ENCODE data around the gene METTL4.
A peak's percentile ranks its signal among the peaks of the same experiment; 100 is the strongest.
"Not testable (repeated sequence)": the region's sequence is repeated elsewhere in the genome, so short reads cannot be mapped to it uniquely, and the experiment has no call there.

The METTL4 gene

DNA sequence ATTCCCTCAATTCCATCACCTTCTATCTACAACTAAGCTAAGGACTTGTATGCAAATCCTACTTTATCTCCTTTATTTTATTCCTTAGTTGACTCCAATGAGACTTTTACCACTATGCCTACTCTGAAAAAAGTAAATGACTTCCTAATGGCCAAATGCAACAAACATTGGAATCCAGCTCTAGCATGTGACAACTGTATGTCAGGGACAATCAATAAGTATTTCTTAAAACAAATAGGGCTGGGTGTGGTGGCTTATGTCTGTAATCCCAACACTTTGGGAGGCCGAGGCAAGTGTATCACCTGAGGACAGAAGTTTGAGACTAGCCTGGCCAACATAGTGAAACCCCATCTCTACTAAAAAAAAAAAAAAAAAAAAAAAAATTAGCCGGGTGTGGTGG, 21.8 kb downstream of the METTL4 start:
- no peak for DNase-seq (ENCODE audit: low read depth)
- no peak overlapping the region for H3K4me3 ChIP-seq (ENCODE audit: low read length)
- no peak for TF ChIP-seq CTCF (IDR thresholded peaks at IDR 0.05; ENCODE audit: insufficient read depth, low read depth, low read length, missing control alignments)

DNA sequence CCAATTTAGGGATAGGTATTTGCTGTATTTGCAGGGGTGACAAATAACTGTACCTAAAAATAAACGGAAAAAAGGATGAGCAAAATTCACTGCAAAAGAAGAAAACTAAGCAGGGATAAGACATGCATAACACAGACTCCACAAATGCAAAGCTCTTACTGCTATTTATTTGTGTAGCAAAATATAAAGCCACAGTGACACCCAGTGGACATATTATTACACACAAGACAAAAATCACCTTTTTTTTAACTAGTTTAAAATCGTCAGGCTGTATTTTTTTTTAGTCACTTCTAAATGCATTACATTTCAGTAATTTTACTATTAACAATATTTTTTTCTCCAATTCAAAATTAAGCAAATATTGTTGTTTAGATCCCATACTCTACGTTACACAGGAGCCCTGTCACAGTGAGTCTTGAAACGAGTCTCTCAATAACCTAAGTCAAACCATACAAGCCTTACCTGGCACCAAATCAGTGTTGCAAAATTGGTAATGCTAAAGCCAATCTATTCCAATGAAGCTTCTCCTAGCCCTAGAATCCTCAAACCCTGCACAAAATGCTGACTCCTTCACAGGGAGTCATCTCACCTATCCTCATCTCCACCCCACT, 23.7 kb downstream of the METTL4 start:
- peak; percentile 68 for DNase-seq (ENCODE audit: low read depth)
- peak; percentile 28 for TF ChIP-seq CTCF (IDR thresholded peaks at IDR 0.05; ENCODE audit: insufficient read depth, low read depth, low read length, missing control alignments)
- H3K4me3 ChIP-seq (ENCODE audit: low read length) = no peak overlapping the region

DNA sequence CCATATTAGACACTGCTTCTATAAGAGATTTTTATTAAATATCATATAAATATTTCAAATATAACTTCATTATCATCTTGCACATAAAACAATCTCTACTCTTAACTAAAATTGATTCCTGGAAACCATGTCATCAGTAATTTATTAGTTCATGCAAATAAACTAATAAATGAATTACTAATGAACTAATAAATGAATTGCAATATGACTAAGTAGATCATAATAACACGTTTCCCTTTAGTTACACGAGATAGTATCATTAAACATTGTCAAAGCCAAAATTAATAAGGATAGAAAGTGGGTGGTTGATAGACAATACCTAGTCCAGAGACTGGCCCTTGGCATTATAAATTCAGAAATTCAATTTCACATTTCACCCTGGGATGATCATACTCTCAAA, 26.1 kb downstream of the METTL4 start:
- H3K4me3 ChIP-seq (ENCODE audit: low read length) = no peak overlapping the region
- no peak for DNase-seq (ENCODE audit: low read depth)
- TF ChIP-seq CTCF (IDR thresholded peaks at IDR 0.05; ENCODE audit: insufficient read depth, low read depth, low read length, missing control alignments) = no peak

DNA sequence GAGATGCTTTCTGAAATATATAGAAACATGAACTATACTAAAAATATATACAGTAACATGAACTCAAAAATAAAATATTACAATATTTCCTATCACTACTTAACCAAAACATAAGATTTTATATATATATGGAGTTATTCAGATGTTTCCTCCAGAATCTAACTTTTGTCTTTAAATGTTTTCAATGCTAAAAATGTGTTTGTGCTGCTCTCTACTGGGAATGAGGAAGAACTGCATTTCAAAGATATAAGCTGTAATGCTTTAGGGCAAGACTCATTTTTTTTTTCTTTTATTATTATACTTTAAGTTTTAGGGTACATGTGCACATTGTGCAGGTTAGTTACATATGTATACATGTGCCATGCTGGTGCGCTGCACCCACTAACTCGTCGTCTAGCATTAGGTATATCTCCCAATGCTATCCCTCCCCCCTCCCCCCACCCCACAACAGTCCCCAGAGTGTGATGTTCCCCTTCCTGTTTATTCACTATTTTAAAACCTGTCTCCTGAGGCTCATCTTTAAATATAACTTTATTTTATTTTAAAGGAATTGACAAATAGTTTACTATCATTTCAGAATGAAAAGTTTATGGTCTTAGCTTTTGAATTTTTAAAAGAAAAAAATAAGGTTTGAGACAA, 29.3 kb downstream of the METTL4 start:
- peak; percentile 57 for TF ChIP-seq CTCF (IDR thresholded peaks at IDR 0.05; ENCODE audit: insufficient read depth, low read depth, low read length, missing control alignments)
- H3K4me3 ChIP-seq (ENCODE audit: low read length) = not testable (repeated sequence)
- peak; percentile 46 for DNase-seq (ENCODE audit: low read depth)

DNA sequence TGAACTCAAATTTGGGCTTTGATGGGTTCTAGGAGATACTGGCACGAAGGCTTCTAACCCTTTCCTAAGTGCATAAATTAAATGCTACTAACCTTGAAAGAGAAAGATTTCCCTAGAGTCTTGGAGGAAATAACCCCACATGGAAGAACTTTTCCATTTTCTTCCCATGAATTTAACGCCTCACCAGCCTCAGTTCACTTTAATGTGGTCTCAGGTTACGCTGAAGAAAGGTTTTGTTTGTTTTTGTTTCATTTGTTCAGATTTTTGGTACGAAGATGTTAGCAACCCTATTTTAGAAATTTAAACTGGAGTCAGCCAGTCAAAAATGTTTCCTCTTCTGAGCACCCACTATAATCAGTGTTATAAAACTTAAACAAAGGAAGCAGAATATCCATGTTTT, 30.7 kb downstream of the METTL4 start:
- no peak overlapping the region for H3K4me3 ChIP-seq (ENCODE audit: low read length)
- no peak for DNase-seq (ENCODE audit: low read depth)
- TF ChIP-seq CTCF (IDR thresholded peaks at IDR 0.05; ENCODE audit: insufficient read depth, low read depth, low read length, missing control alignments) = no peak

DNA sequence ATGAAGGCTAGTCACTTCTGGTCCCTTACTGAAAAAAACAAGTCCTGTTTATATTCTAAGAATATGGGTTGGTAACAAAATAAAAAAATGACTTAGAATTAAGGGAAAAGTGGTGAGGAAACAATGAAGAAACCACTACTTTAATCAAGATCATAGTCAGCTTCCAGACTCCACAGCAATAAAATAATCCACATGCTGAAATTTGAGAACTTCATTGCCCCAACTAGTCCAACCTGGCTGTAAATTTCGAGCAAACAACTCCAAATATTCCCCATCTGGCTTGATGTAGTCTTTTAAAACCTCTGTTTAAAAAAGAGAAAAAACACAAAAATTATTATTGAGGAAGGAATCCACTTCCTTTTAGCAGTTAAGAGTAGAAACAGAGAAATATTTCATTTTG, 32.5 kb downstream of the METTL4 start:
- no peak for TF ChIP-seq CTCF (IDR thresholded peaks at IDR 0.05; ENCODE audit: insufficient read depth, low read depth, low read length, missing control alignments)
- H3K4me3 ChIP-seq (ENCODE audit: low read length) = no peak overlapping the region
- DNase-seq (ENCODE audit: low read depth) = no peak

DNA sequence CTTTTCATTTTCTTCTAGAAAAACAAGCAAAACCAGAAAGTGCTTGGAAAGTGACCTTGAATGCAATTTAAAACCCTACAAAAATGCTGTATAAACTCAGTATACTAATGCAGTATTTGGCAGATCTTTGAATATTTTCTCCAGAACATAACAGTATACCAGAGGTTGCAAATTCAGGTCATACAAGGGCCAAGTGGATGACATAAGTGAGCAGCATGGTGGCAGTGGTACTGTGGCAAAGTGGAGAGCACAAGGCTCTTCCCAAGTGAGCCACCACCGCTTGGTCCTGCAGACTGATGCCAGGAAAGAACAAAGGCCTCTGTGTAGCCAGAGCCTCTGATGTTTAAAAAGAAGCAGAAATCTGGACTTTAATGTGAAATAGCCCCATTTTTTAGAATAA, 33.1 kb downstream of the METTL4 start:
- no peak overlapping the region for H3K4me3 ChIP-seq (ENCODE audit: low read length)
- TF ChIP-seq CTCF (IDR thresholded peaks at IDR 0.05; ENCODE audit: insufficient read depth, low read depth, low read length, missing control alignments) = no peak
- DNase-seq (ENCODE audit: low read depth) = no peak
